NCI-H1930 (cell line): ENCODE results near the gene ASMT.
"Not testable (repeated sequence)": the region's sequence is repeated elsewhere in the genome, so short reads cannot be mapped to it uniquely, and the experiment has no call there.

Experiments used
- DNase-seq, 2 experiments: peaks; one replicate each; lab custom pipeline; 2025; lab: John Stamatoyannopoulos, UW

ASMT gene

GRCh38 chrX:1614927-1615326 is at the start of gene ASMT:
ASMT (plus strand) TSS chrX:1615059; CDS start chrX:1615200, 141 bp downstream.
- DNase-seq, result no peak

- DNase-seq, result not testable (repeated sequence)
Measured at GRCh38 chrX:1574181-1574580, 40.7 kb upstream of the ASMT start.

- DNase-seq, result no peak
Measured at GRCh38 chrX:1576201-1576992, 38.5 kb upstream of the ASMT start.

- DNase-seq, result no peak
Measured at GRCh38 chrX:1577845-1578244, 37.0 kb upstream of the ASMT start.

GRCh38 chrX:1578511-1579173 is 36.2 kb upstream of the ASMT start:
- DNase-seq, result no peak

GRCh38 chrX:1581132-1581531 is 33.7 kb upstream of the ASMT start:
- DNase-seq, result no peak

- DNase-seq, result no peak
Measured at GRCh38 chrX:1582686-1583437, 32.0 kb upstream of the ASMT start.

GRCh38 chrX:1584237-1585011 is 30.4 kb upstream of the ASMT start:
- no peak for DNase-seq

- no peak for DNase-seq
Measured at GRCh38 chrX:1587161-1587560, 27.7 kb upstream of the ASMT start.

GRCh38 chrX:1589356-1590130 is 25.3 kb upstream of the ASMT start:
- DNase-seq, result no peak

- peak; percentile 86 to 87 for DNase-seq
Measured at GRCh38 chrX:1591102-1591862, 23.6 kb upstream of the ASMT start, which contains the start of gene AKAP17A. AKAP17A (plus strand) TSS chrX:1591604; CDS start chrX:1593463, 1,859 bp downstream.

GRCh38 chrX:1591863-1592469 is 22.9 kb upstream of the ASMT start:
- DNase-seq, result no peak

- DNase-seq, result no peak
Measured at GRCh38 chrX:1592470-1593142, 22.3 kb upstream of the ASMT start.

GRCh38 chrX:1593286-1594271 is 21.3 kb upstream of the ASMT start:
- no peak for DNase-seq

- DNase-seq, result no peak
Measured at GRCh38 chrX:1595711-1596060, 19.2 kb upstream of the ASMT start.

- no peak for DNase-seq
Measured at GRCh38 chrX:1596676-1597344, 18.0 kb upstream of the ASMT start.

GRCh38 chrX:1597345-1598020 is 17.4 kb upstream of the ASMT start:
- no peak for DNase-seq
